MG63 (cell line): ENCODE data around the gene AHSA1. TPM values are rescaled to one million over a fixed set of nuclear protein-coding genes. Genes with fewer than 3 reads are reported as not detected.

Source experiments
- total RNA-seq: library from RNA; depleted of rRNA; stranded (reverse); fragments of >200 nt; shearing (Covaris generic); gene quantifications from 2 replicates; pipeline ENCODE4 v1.2.3, GENCODE V29; 2014; ENCODE audit warnings: low replicate concordance; rRNA removed

AHSA1 gene
- total RNA-seq, 1 experiment from 2014 or later, result 160 TPM

Other genes starting within 250 kb of the AHSA1 start
- gene NGB, start 186.9 kb upstream of the AHSA1 start, total RNA-seq, result not detected in 2 replicates
- gene POMT2, start 137.2 kb upstream of the AHSA1 start, total RNA-seq, result 11.5 and 43.4 TPM in 2 replicates
- 27.4 and 33.2 TPM in 2 replicates for gene GSTZ1, start 137.1 kb upstream of the AHSA1 start, total RNA-seq
- gene TMED8, start 81.0 kb upstream of the AHSA1 start, total RNA-seq, result 2.4 and 2.5 TPM in 2 replicates
- gene SAMD15, start 80.7 kb upstream of the AHSA1 start, total RNA-seq, result 0.30 TPM in 1 of 2 replicates, not detected in the other
- gene NOXRED1, start 34.6 kb upstream of the AHSA1 start, total RNA-seq, result not detected in 2 replicates
- 27.7 and 36.3 TPM in 2 replicates for gene VIPAS39, start 492 bp upstream of the AHSA1 start, total RNA-seq
- gene ISM2, start 40.7 kb downstream of the AHSA1 start, total RNA-seq, result not detected in 2 replicates
- 5.7 and 10.9 TPM in 2 replicates for gene SPTLC2, start 158.5 kb downstream of the AHSA1 start, total RNA-seq
- 7.1 and 8.8 TPM in 2 replicates for gene ALKBH1, start 249.9 kb downstream of the AHSA1 start, total RNA-seq